IPS-18a (cell line): Measurements from ENCODE around the gene NEAT1.

ENCODE experiments used
- H3K27ac ChIP-seq: one replicate; pipeline ENCODE4 v1.5.1; 2013; ENCODE audit warnings: low read length
- H3K27me3 ChIP-seq: one replicate; pipeline ENCODE4 v1.6.1; 2013; ENCODE audit warnings: mild to moderate bottlenecking, low read length; ENCODE audit not compliant: control insufficient read depth, insufficient read depth
- H3K36me3 ChIP-seq: one replicate; pipeline ENCODE4 v1.6.1; 2013; ENCODE audit warnings: low read depth, low read length; ENCODE audit not compliant: control insufficient read depth
- H3K4me1 ChIP-seq: one replicate; pipeline ENCODE4 v1.6.1; 2013; ENCODE audit warnings: low read depth, low read length; ENCODE audit not compliant: control insufficient read depth
- H3K4me3 ChIP-seq: one replicate; pipeline ENCODE4 v1.5.1; 2013; ENCODE audit warnings: low read length
- H3K9ac ChIP-seq: one replicate; pipeline ENCODE4 v1.6.1; 2013; ENCODE audit warnings: mild to moderate bottlenecking, low read length, moderate library complexity
- H3K9me3 ChIP-seq: one replicate; pipeline ENCODE4 v1.6.1; 2013; ENCODE audit warnings: low read depth, low read length; ENCODE audit not compliant: control insufficient read depth

Gene NEAT1

GRCh38 chr11:65435411-65435931 is 12.9 kb downstream of the NEAT1 start:
- no peak overlapping the region for H3K9ac ChIP-seq
- no peaks in the 10 kb centered on the region for H3K9me3 ChIP-seq
- no peaks in the 10 kb centered on the region for H3K36me3 ChIP-seq
- H3K4me1 ChIP-seq: no peaks in the 10 kb centered on the region
- no peak overlapping the region for H3K27ac ChIP-seq
- no peak overlapping the region for H3K4me3 ChIP-seq
- no peaks in the 10 kb centered on the region for H3K27me3 ChIP-seq

- Histone ChIP-seq H3K4me3 (no peak overlapping the region), H3K9ac (no peak overlapping the region), H3K4me1 (no peaks in the 10 kb centered on the region), H3K36me3 (no peaks in the 10 kb centered on the region), H3K27me3 (no peaks in the 10 kb centered on the region), H3K27ac (no peak overlapping the region), H3K9me3 (no peaks in the 10 kb centered on the region)
Measured at GRCh38 chr11:65435981-65436411, 13.4 kb downstream of the NEAT1 start.

- Histone ChIP-seq H3K36me3 (no peaks in the 10 kb centered on the region), H3K27me3 (no peaks in the 10 kb centered on the region), H3K4me1 (no peaks in the 10 kb centered on the region), H3K9ac (no peak overlapping the region), H3K4me3 (no peak overlapping the region), H3K9me3 (no peaks in the 10 kb centered on the region), H3K27ac (no peak overlapping the region)
Measured at GRCh38 chr11:65436412-65437032, 13.9 kb downstream of the NEAT1 start.

GRCh38 chr11:65437436-65438227 is 15.0 kb downstream of the NEAT1 start:
- Histone ChIP-seq H3K9ac (no peak overlapping the region), H3K27me3 (no peaks in the 10 kb centered on the region), H3K36me3 (no peaks in the 10 kb centered on the region), H3K27ac (no peak overlapping the region), H3K4me3 (no peak overlapping the region), H3K4me1 (no peaks in the 10 kb centered on the region), H3K9me3 (no peaks in the 10 kb centered on the region)

GRCh38 chr11:65438257-65439151 is 15.9 kb downstream of the NEAT1 start:
- Histone ChIP-seq H3K9me3 (no peaks in the 10 kb centered on the region), H3K4me1 (no peaks in the 10 kb centered on the region), H3K27ac (no peak overlapping the region), H3K27me3 (no peaks in the 10 kb centered on the region), H3K4me3 (no peak overlapping the region), H3K9ac (no peak overlapping the region), H3K36me3 (no peaks in the 10 kb centered on the region)

- Histone ChIP-seq H3K9me3 (no peaks in the 10 kb centered on the region), H3K27me3 (no peaks in the 10 kb centered on the region), H3K4me3 (no peak overlapping the region), H3K27ac (no peak overlapping the region), H3K9ac (no peak overlapping the region), H3K36me3 (no peaks in the 10 kb centered on the region), H3K4me1 (no peaks in the 10 kb centered on the region)
Measured at GRCh38 chr11:65439331-65440181, 17.0 kb downstream of the NEAT1 start.

GRCh38 chr11:65440831-65441499 is 18.4 kb downstream of the NEAT1 start:
- no peak overlapping the region for H3K27ac ChIP-seq
- H3K4me3 ChIP-seq: no peak overlapping the region

GRCh38 chr11:65442842-65443331 is 20.3 kb downstream of the NEAT1 start:
- H3K9ac ChIP-seq: no peak overlapping the region
- no peaks in the 10 kb centered on the region for H3K36me3 ChIP-seq
- H3K27ac ChIP-seq: no peak overlapping the region
- no peaks in the 10 kb centered on the region for H3K4me1 ChIP-seq
- no peak overlapping the region for H3K4me3 ChIP-seq
- H3K27me3 ChIP-seq: no peaks in the 10 kb centered on the region
- H3K9me3 ChIP-seq: no peaks in the 10 kb centered on the region

More at GRCh38 chr11:65440831-65441499, 18.4 kb downstream of the NEAT1 start:
- Histone ChIP-seq H3K36me3 (no peaks in the 10 kb centered on the region), H3K4me1 (no peaks in the 10 kb centered on the region), H3K27me3 (no peaks in the 10 kb centered on the region), H3K9me3 (no peaks in the 10 kb centered on the region), H3K9ac (no peak overlapping the region)

GRCh38 chr11:65444314-65445051 is 21.9 kb downstream of the NEAT1 start:
- H3K9ac ChIP-seq: no peak overlapping the region
- H3K27me3 ChIP-seq: no peaks in the 10 kb centered on the region
- H3K27ac ChIP-seq: no peak overlapping the region
- no peaks in the 10 kb centered on the region for H3K4me1 ChIP-seq
- H3K9me3 ChIP-seq: no peaks in the 10 kb centered on the region
- H3K4me3 ChIP-seq: no peak overlapping the region
- no peaks in the 10 kb centered on the region for H3K36me3 ChIP-seq

GRCh38 chr11:65445101-65445603 is 22.6 kb downstream of the NEAT1 start:
- Histone ChIP-seq H3K9ac (no peak overlapping the region), H3K4me3 (no peak overlapping the region), H3K27me3 (no peaks in the 10 kb centered on the region), H3K9me3 (no peaks in the 10 kb centered on the region), H3K36me3 (no peaks in the 10 kb centered on the region), H3K27ac (no peak overlapping the region), H3K4me1 (no peaks in the 10 kb centered on the region)
